ENCODE measurements around the gene ZNF765. TPM values are rescaled to one million over a fixed set of nuclear protein-coding genes. Genes with fewer than 3 reads are reported as not detected.
"Not testable (repeated sequence)": the region's sequence is repeated elsewhere in the genome, so short reads cannot be mapped to it uniquely, and the experiment has no call there.

ZNF765 gene
- total RNA-seq, 2 experiments from 2014 or later, result 14.2 to 14.6 TPM

DNA sequence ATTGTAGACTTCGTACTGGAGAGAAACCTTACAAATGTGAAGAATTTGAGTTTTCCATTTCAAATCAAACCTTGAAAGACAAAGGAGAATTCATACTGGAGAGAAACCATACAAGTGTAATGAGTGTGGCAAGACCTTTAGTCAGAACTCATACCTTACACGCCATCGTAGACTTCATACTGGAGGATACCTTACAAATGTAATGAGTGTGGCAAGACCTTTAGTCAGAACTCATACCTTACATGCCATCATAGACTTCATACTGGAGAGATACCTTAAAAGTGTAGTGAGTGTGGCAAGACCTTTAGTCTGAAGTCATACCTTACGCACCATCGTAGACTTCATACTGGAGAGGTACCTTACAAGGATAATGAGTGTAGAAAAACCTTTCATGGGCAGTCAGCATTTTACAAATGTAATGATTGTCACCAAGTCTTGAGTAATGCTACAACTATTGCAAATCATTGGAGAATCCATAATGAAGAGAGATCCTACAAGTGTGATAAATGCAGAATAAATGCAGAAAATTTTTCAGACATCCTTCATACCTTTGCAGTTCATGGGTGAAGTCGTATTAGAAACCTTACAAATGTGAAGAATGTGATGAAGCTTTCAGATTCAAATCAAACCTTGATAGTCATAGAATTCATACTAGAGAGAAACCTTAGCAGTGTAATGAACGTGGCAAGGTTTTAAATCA is 14.7 kb downstream of the ZNF765 start:
- Histone ChIP-seq H3K4me1 (ENCODE audit: insufficient read depth, low read length, poor library complexity, severe bottlenecking) (no peaks in the 10 kb centered on the region), H3K79me2 (ENCODE audit: insufficient read depth, low read depth, low read length) (no peaks in the 10 kb centered on the region), H3K4me3 (ENCODE audit: low read depth, low read length, poor library complexity, severe bottlenecking) (no peak overlapping the region), H3K36me3 (ENCODE audit: insufficient read depth, low read length) (peaks cover 63% of the 10 kb centered on the region), H3K9me2 (ENCODE audit: insufficient read depth, low read length) (no peaks in the 10 kb centered on the region), H3K9me3 (ENCODE audit: low read length) (peaks cover 53% of the 10 kb centered on the region), H4K20me1 (ENCODE audit: insufficient read depth, low read length) (no peaks in the 10 kb centered on the region), H3K4me2 (ENCODE audit: low read length) (no peak overlapping the region), H3K27ac (ENCODE audit: low read depth, low read length, poor library complexity, severe bottlenecking) (no peak overlapping the region), H2AFZ (ENCODE audit: low read length) (no peak overlapping the region)
- POLR2A ChIA-PET, result no interaction called here
- no TSS peak for BruUV-seq (replicated peaks)
- DNase-seq (ENCODE audit: low spot score), result no peak
- intact Hi-C loops (cut with micrococcal nuclease; ENCODE audit: unreplicated experiment), result no loop called here
- TF ChIP-seq, protein P1, sequence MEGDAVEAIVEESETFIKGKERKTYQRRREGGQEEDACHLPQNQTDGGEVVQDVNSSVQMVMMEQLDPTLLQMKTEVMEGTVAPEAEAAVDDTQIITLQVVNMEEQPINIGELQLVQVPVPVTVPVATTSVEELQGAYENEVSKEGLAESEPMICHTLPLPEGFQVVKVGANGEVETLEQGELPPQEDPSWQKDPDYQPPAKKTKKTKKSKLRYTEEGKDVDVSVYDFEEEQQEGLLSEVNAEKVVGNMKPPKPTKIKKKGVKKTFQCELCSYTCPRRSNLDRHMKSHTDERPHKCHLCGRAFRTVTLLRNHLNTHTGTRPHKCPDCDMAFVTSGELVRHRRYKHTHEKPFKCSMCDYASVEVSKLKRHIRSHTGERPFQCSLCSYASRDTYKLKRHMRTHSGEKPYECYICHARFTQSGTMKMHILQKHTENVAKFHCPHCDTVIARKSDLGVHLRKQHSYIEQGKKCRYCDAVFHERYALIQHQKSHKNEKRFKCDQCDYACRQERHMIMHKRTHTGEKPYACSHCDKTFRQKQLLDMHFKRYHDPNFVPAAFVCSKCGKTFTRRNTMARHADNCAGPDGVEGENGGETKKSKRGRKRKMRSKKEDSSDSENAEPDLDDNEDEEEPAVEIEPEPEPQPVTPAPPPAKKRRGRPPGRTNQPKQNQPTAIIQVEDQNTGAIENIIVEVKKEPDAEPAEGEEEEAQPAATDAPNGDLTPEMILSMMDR (conservative IDR thresholded peaks at IDR 0.05; ENCODE audit: low read length), result no peak
- no peak for TF ChIP-seq EZH2phosphoT487 (IDR thresholded peaks at IDR 0.05; ENCODE audit: borderline replicate concordance, low read depth, low read length)
- CTCF ChIA-PET (ENCODE audit: unreplicated experiment), result no interaction called here

DNA sequence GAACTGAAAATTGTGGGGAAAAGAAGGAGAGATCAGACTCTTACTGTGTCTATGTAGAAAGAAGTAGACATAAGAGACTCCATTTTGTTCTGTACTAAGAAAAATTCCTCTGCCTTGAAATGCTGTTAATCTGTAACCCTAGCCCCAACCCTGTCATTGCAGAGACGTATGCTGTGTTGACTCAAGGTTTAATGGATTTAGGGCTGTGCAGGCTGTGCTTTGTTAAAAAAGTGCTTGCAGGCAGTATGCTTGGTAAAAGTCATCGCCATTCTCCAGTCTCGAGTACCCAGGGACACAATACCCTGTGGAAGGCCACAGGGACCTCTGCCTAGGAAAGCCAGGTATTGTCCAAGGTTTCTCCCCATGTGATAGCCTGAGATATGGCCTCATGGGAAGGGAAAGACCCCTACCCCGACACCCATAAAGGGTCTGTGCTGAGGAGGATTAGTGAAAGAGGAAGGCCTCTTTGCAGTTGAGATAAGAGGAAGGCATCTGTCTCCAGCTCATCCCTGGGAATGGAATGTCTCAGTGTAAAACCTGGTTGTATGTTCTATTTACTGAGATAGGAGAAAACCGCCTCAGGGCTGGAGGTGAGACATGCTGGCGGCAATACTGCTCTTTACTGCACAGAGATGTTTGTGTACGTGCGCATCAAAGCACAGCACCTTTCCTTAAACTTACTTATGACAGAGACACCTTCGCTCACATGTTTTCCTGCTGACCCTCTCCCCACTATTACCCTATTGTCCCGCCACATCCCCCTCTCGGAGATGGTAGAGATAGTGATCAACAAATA is 25.8 kb downstream of the ZNF765 start:
- intact Hi-C loops (cut with micrococcal nuclease; ENCODE audit: unreplicated experiment); BruUV-seq (replicated peaks); DNase-seq (ENCODE audit: low spot score); H4K20me1 ChIP-seq (ENCODE audit: insufficient read depth, low read length); H3K9me2 ChIP-seq (ENCODE audit: insufficient read depth, low read length); H3K27ac ChIP-seq (ENCODE audit: low read depth, low read length, poor library complexity, severe bottlenecking); H2AFZ ChIP-seq (ENCODE audit: low read length); H3K4me1 ChIP-seq (ENCODE audit: insufficient read depth, low read length, poor library complexity, severe bottlenecking); H3K4me3 ChIP-seq (ENCODE audit: low read depth, low read length, poor library complexity, severe bottlenecking); H3K79me2 ChIP-seq (ENCODE audit: insufficient read depth, low read depth, low read length); H3K4me2 ChIP-seq (ENCODE audit: low read length); POLR2A ChIA-PET; H3K9me3 ChIP-seq (ENCODE audit: low read length); CTCF ChIA-PET (ENCODE audit: unreplicated experiment); H3K36me3 ChIP-seq (ENCODE audit: insufficient read depth, low read length): not testable (repeated sequence)

DNA sequence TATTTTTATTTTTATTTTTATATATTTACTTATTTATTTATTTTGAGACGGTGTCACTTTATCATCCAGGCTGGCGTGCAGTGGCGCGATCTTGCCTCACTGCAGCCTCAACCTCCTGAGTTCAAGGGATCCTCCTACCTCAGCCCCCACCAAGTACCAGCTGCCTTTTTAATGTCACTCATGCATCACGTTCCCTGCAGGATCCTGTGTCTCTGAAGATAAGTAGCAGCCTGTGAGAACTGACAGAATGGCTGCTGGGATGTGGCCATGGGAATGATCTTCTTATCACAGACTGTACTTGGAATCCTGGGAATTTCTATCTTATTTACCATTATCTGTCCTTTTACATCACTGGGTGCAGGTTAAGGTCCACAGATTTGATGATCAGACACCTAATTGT is 27.6 kb downstream of the ZNF765 start:
- Histone ChIP-seq H3K9me3 (ENCODE audit: low read length) (no peaks in the 10 kb centered on the region), H2AFZ (ENCODE audit: low read length) (no peak overlapping the region), H3K9me2 (ENCODE audit: insufficient read depth, low read length) (no peaks in the 10 kb centered on the region), H4K20me1 (ENCODE audit: insufficient read depth, low read length) (no peaks in the 10 kb centered on the region), H3K4me3 (ENCODE audit: low read depth, low read length, poor library complexity, severe bottlenecking) (no peak overlapping the region), H3K79me2 (ENCODE audit: insufficient read depth, low read depth, low read length) (no peaks in the 10 kb centered on the region), H3K4me2 (ENCODE audit: low read length) (no peak overlapping the region), H3K4me1 (ENCODE audit: insufficient read depth, low read length, poor library complexity, severe bottlenecking) (no peaks in the 10 kb centered on the region), H3K27ac (ENCODE audit: low read depth, low read length, poor library complexity, severe bottlenecking) (no peak overlapping the region), H3K36me3 (ENCODE audit: insufficient read depth, low read length) (no peaks in the 10 kb centered on the region)
- intact Hi-C loops (cut with micrococcal nuclease; ENCODE audit: unreplicated experiment), result no loop called here
- no peak for DNase-seq (ENCODE audit: low spot score)
- no TSS peak for BruUV-seq (replicated peaks)
- CTCF ChIA-PET (ENCODE audit: unreplicated experiment), result no interaction called here
- POLR2A ChIA-PET, result no interaction called here
- TF ChIP-seq, protein P1 (conservative IDR thresholded peaks at IDR 0.05; ENCODE audit: low read length), result no peak
- TF ChIP-seq EZH2phosphoT487 (IDR thresholded peaks at IDR 0.05; ENCODE audit: borderline replicate concordance, low read depth, low read length), result no peak

DNA sequence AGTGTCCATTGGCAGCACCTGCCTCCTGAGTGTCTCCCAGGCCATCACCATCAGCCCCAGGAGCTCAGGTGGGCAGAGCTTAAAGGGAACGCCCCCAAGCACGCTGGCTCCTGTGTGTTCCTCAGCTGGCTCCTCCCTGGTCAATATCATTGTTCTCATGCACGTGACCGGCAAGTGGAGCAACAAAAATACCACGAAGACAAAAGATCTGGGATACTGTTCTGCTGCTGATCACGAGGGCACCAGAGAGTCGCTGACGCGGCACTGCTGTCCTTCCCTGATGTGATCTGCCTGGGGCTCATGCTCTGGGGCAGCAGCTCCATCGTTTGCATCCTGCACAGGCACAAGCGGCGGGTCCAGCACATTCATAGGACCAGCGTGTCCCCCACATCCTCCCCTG is 28.1 kb downstream of the ZNF765 start:
- H3K4me3 ChIP-seq (ENCODE audit: low read depth, low read length, poor library complexity, severe bottlenecking); H3K9me3 ChIP-seq (ENCODE audit: low read length); BruUV-seq (replicated peaks); H4K20me1 ChIP-seq (ENCODE audit: insufficient read depth, low read length); POLR2A ChIA-PET; CTCF ChIA-PET (ENCODE audit: unreplicated experiment); H3K27ac ChIP-seq (ENCODE audit: low read depth, low read length, poor library complexity, severe bottlenecking); H3K9me2 ChIP-seq (ENCODE audit: insufficient read depth, low read length); H3K4me1 ChIP-seq (ENCODE audit: insufficient read depth, low read length, poor library complexity, severe bottlenecking); DNase-seq (ENCODE audit: low spot score); H2AFZ ChIP-seq (ENCODE audit: low read length); H3K36me3 ChIP-seq (ENCODE audit: insufficient read depth, low read length); H3K79me2 ChIP-seq (ENCODE audit: insufficient read depth, low read depth, low read length); intact Hi-C loops (cut with micrococcal nuclease; ENCODE audit: unreplicated experiment); H3K4me2 ChIP-seq (ENCODE audit: low read length): not testable (repeated sequence)

DNA sequence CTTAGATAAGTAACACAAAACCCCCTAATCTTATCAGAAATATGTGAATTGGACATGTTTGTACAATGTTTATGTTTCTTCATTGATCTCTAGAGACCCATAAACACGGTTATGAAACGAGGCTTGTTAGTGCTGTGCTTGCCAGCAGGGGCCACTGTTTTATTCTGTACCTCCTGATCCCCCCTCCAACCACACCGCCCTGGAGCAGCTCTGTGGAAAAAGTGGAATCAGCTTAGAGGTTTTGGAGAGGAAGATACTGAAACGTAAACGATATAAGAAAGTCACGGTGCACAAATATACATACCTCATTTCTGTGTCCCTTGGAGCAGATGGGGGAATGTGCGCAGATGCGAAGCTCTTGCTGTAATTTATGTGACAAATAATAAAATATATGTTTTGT is 28.7 kb downstream of the ZNF765 start:
- H3K27ac ChIP-seq (ENCODE audit: low read depth, low read length, poor library complexity, severe bottlenecking); H3K9me3 ChIP-seq (ENCODE audit: low read length); CTCF ChIA-PET (ENCODE audit: unreplicated experiment); H3K4me1 ChIP-seq (ENCODE audit: insufficient read depth, low read length, poor library complexity, severe bottlenecking); H3K79me2 ChIP-seq (ENCODE audit: insufficient read depth, low read depth, low read length); H3K4me2 ChIP-seq (ENCODE audit: low read length); BruUV-seq (replicated peaks); DNase-seq (ENCODE audit: low spot score); H3K9me2 ChIP-seq (ENCODE audit: insufficient read depth, low read length); H3K36me3 ChIP-seq (ENCODE audit: insufficient read depth, low read length); POLR2A ChIA-PET; H4K20me1 ChIP-seq (ENCODE audit: insufficient read depth, low read length); H3K4me3 ChIP-seq (ENCODE audit: low read depth, low read length, poor library complexity, severe bottlenecking); H2AFZ ChIP-seq (ENCODE audit: low read length): not testable (repeated sequence)
- intact Hi-C loops (cut with micrococcal nuclease; ENCODE audit: unreplicated experiment), result loop anchor here (2.0 kb wide), 1 partner anchor 323 kb away; no protein-coding TSS in a partner anchor

Measured in OCI-LY7 (cell line).